T-helper 1 cell treated with Interleukin-12 subunit alpha and Interleukin-12 subunit beta and Interleukin-4 antibody, amounts not matched to agents 30 ng/mL and 1 ng/mL, for 36 hours (primary cell): ENCODE results near the gene PTPRN2. TPM values are rescaled to one million over a fixed set of nuclear protein-coding genes. Genes with fewer than 3 reads are reported as not detected.

ENCODE experiments used
- intact Hi-C: fragments of 100-400 bp; cut with micrococcal nuclease; formaldehyde crosslinking; loops from one replicate; pipeline ENCODE4 v1.15.1; 2024
- total RNA-seq: library from RNA; stranded (reverse); gene quantifications from 2 replicates; pipeline ENCODE4 v1.2.3, GENCODE V29; 2022

The PTPRN2 gene
- total RNA-seq, 1 donor from 2014 or later = 2.9 TPM

- intact Hi-C loops = loop anchor here (1.0 kb wide), 1 partner anchor 483 kb away; no protein-coding TSS in a partner anchor
Measured at GRCh38 chr7:158494162-158494586, 93.4 kb downstream of the PTPRN2 start.

- intact Hi-C loops = no loop called here
Measured at GRCh38 chr7:158492367-158492764, 95.3 kb downstream of the PTPRN2 start.

GRCh38 chr7:158491094-158491493 lies 96.5 kb downstream of the PTPRN2 start:
- intact Hi-C loops = no loop called here

GRCh38 chr7:158490171-158490782 lies 97.3 kb downstream of the PTPRN2 start:
- intact Hi-C loops = no loop called here

- intact Hi-C loops = no loop called here
Measured at GRCh38 chr7:158489462-158490155, 98.0 kb downstream of the PTPRN2 start.

- intact Hi-C loops = no loop called here
Measured at GRCh38 chr7:158488181-158488971, 99.2 kb downstream of the PTPRN2 start.

- intact Hi-C loops = no loop called here
Measured at GRCh38 chr7:158487631-158488151, 99.9 kb downstream of the PTPRN2 start.

- intact Hi-C loops = no loop called here
Measured at GRCh38 chr7:158486919-158487318, 100.7 kb downstream of the PTPRN2 start.

- intact Hi-C loops = no loop called here
Measured at GRCh38 chr7:158484801-158485531, 102.7 kb downstream of the PTPRN2 start.

- intact Hi-C loops = no loop called here
Measured at GRCh38 chr7:158482480-158482879, 105.1 kb downstream of the PTPRN2 start.

- intact Hi-C loops = no loop called here
Measured at GRCh38 chr7:158479664-158480025, 108.0 kb downstream of the PTPRN2 start.

- intact Hi-C loops = no loop called here
Measured at GRCh38 chr7:158479021-158479663, 108.5 kb downstream of the PTPRN2 start.

- intact Hi-C loops = no loop called here
Measured at GRCh38 chr7:158477866-158478265, 109.8 kb downstream of the PTPRN2 start.

GRCh38 chr7:158476331-158476932 lies 111.2 kb downstream of the PTPRN2 start:
- intact Hi-C loops = no loop called here

- intact Hi-C loops = no loop called here
Measured at GRCh38 chr7:158475679-158476052, 112.0 kb downstream of the PTPRN2 start.

- intact Hi-C loops = no loop called here
Measured at GRCh38 chr7:158475036-158475678, 112.5 kb downstream of the PTPRN2 start.

- intact Hi-C loops = no loop called here
Measured at GRCh38 chr7:158474488-158474887, 113.1 kb downstream of the PTPRN2 start.

- intact Hi-C loops = no loop called here
Measured at GRCh38 chr7:158473946-158474345, 113.7 kb downstream of the PTPRN2 start.

GRCh38 chr7:158473221-158473620 lies 114.4 kb downstream of the PTPRN2 start:
- intact Hi-C loops = no loop called here

GRCh38 chr7:158472596-158472995 lies 115.0 kb downstream of the PTPRN2 start:
- intact Hi-C loops = no loop called here
